LHCN-M2 (cell line): ENCODE data around the gene HCN2. TPM values are rescaled to one million over a fixed set of nuclear protein-coding genes. Genes with fewer than 3 reads are reported as not detected.
"Not testable (repeated sequence)": the region's sequence is repeated elsewhere in the genome, so short reads cannot be mapped to it uniquely, and the experiment has no call there.

Experiments
- DNase-seq: peaks from one replicate; pipeline ENCODE4 v3.0.0-alpha.2; 2012; ENCODE audit warnings: low read depth
- total RNA-seq: library from RNA; depleted of rRNA; stranded (reverse); fragments of >200 nt; gene quantifications from 2 replicates; pipeline ENCODE4 v1.2.3, GENCODE V29; 2014

HCN2 gene
- total RNA-seq, 1 experiment from 2014 or later: 1.9 TPM

DNA sequence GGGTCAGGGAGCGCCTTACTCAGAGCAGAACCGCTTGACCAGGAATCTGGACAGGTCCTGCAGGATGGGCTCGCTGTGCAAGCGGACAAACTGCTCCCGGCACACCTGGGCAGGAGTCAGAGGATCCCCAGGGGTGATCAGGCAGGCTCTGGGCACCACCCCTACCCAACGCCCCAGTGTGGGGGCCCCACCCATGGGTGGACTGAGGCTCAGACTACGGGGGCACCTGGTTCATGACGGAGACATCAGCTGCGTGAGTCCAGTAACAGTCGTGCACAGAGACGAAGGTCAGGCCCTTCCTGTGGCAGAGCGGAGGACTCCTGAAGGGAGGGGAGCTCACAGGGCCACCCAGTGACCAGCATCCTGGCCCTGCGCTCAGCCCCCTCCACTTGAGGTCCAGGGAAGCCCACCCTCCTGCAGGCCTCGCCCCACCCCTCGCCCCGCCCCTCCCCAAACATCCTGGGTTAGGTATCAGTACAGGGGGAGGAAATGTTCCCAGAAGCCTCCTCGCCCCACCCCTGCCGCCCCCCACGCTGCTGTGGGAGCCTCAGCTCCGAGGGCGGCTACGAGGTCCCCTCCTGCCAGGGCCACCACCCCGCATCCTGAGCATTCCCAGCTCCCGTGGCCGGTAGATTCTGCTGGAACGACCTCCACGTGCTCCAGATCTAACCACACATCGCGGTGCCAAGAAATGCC lies 28.0 kb downstream of the HCN2 start:
- DNase-seq: no peak

DNA sequence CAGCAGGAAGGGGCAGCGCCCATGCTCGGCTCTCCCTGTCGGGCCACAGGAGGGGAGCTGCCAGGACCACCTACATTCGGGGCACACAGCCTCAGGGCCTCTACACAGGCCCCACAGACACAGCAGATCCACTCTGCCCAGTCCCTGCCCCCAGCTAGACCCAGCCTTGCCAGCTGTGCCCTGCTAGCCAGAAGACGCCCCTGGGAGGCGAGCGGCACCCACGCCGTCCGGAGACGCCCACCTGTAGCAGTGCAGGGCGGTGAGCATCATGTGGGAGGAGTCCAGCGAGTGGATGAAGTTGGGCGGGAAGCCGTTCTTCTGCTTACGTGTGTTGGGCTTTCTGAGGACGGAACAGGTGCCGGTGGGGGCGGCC lies 28.6 kb downstream of the HCN2 start:
- DNase-seq: no peak

DNA sequence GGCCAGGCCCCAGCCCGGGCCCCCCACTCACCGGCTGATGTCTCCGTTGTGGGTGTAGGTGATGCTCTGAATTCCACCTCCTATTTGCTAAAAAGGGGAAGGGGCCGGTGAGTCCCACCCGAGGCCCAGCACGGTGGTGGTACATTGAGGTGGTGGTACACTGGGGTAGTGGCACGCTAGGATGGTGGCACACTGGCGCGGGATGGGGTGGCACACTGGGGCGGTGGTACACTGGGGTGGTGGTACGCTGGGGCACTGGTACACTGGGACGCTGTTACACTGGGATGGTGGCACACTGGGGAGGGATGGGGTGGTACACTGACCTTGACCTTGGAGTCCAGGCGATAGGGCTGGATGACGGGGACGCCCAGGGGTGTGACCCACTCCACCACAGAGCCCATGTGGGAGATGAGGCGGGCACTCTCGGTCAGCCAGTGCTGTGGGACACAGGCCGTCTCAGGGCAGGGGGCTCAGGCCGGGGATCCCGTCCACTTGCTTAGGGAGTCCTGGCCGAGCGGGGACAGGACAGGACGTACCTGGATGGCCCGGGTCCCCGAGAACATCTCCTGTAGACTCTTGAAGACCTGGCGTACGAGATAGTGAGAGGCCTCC lies 29.1 kb downstream of the HCN2 start:
- DNase-seq: no peak

DNA sequence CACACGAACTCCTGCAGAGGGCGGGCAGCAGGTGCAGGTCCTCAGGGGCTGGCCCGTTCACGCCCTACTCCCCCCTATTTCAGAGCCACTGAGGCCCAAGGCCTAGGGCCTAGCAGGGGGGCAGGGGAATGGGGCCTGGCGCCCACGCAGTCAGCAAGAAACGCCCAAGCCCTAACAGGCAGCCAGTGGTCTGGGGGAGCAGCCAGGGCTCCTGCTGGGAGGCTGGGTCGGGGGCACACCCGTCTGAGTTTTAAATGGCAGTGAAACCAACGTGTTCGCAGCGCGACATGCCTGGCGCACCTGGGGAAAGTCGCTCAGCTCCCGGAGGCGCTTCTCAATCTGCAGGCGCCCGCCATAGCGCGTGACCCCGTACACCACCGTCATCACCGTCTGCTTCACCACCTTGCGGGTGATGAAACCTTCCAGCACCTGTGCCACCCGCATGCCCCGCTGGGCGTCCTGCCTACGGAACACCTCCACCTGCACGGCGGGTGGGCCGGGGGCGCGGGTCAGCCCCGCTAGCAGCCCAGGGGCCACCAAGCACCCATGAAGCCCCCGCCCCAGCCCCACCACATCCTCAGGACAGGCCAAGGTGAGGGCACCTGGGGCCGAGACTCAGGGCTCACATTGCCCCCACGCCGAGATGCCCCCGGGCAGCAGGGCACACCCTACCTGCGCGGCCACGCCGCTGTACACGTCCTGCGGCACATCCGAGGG lies 29.8 kb downstream of the HCN2 start:
- DNase-seq: no peak

DNA sequence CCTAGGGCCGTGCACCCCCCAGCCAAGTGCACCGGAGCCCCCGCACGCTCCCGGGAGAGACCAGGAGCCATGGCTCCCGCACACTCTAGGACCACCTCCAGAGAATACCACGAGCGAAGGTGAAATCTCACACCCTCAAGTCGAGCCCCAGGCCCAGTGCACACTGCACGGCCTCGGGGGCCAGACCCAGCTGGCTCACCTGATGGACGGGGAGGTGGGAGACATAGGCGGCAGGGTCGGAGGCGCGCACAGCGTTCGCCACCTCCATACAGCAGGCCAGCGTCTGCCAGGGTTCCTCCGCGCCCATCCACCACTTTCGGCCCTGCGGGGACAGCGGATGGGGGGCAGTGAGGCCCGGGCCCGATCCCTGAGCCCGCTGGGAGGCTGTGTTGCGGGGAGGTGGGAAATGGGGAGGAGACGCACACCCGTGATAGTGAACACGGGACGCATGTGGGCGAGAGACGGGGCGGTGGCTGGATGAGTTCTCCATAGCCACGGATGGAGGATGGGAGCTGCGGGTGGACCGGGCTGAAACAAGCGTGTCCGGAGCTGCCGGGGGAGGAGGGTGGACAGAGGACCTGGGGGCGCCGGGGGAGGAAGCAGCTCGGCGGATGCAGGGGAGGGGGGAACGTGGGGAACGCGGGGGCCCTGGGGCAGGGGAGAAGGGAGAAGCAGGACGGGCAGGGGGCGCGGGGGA lies 30.6 kb downstream of the HCN2 start:
- DNase-seq: no peak

DNA sequence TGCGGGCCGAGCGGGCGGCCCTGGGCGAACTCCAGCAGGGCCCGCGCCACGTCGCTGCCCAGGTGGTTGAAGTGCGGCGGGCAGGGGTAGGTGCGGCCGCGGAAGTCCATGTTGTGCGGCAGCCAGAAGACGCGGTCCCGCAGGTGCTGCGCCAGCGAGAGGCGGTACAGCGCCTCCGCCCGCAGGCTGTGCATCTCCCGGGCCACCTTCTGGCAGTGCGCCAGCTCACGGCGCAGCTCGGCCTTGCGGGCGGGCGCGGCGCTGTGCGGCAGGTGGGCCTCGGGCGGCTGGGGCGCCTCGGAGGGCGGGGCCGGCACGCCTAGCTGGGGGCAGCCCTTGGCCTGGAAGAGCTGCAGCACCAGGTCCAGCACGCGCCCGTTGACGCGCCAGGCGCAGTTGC lies 31.5 kb downstream of the HCN2 start:
- not testable (repeated sequence) for DNase-seq

DNA sequence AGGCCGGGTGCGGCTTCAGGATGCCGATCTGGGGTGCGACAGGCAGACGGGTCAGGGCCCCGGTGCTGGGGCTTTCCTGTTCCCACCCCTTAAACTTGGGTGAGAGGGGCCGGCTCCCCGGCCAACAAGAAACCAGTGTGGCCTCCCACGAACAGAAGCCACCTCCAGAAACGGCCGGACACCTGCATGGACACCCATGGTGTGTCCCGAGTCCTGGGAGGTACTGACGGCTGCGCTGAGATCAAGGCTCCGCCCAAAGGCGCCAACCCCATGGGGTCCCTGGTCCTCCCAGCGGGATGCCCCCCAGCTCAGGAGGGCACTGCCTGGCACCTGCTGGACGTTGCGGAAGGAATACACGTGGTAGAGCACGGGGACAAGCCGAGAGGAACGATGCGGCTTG lies 32.1 kb downstream of the HCN2 start:
- DNase-seq: no peak

DNA sequence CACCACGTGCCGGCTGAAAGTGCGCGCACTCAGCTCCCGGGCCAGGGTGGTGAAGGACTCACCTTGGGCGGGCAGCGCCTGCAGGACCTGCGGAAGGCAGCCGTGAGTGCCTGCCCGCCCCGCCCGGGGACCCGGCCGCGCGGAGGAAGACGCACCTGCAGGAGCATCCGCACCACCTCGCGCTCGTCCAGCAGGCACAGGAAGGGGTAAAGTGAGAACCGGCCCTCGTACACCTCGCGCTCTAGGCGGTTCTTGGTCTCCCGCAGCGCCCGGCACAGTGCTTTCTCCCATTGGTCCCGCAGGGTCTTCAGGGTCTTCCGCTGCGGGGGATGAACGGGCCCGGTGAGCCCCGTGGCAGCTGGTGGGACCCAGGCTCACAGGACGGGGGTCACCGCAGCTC lies 33.0 kb downstream of the HCN2 start:
- DNase-seq: no peak

DNA sequence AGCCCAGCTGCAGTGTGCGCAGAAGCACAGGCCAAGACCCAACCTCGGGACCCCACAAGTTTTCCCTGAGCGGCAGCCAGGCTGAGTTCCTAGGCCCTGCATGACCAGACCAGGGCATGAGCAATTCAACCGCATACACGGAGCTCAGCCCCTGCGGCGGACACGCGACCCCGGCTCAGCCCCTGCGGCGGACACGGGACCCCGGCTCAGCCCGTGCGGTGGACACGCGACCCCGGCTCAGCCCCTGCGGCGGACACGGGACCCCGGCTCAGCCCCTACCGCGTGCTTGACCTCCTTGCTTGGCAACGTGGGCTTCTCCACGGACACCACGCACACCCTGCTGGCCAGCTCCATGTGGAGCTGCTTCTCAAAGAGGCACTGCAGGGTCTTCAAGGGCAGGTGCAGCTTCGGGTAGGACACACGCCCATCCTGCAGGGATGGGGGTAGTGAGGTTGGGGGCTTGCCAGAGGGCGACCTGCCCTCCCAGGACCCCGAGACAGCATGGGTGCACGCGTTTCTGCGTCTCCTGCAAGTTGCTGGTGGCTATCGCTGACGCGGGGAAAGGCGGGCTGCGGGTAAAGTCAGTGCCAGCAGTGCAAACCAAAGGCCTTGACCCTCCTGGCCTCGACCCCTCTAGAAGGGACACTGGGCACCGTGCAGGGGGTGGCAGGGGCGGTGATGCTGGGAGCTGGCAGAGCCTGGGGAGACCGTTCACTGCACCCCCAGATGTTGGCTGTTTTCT lies 33.7 kb downstream of the HCN2 start:
- no peak for DNase-seq

DNA sequence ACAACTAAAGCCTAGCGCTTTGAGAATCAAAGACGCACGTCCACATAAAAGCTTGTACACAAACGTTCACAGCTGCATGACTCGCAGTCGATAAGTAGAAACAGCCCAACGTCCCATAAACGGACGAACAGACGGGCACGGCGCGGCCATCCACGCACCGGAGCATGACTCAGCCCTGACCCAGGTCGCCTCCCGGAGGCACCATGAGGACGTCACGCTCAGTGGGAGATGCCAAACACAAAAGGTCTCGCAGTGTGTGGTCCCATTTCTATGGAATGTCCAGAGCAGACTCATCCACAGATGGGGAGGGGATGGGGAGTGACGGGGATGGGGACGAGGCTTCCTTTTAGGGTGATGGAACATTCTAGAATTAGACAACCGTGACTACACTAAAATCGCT lies 34.3 kb downstream of the HCN2 start:
- DNase-seq: peak; percentile 13

DNA sequence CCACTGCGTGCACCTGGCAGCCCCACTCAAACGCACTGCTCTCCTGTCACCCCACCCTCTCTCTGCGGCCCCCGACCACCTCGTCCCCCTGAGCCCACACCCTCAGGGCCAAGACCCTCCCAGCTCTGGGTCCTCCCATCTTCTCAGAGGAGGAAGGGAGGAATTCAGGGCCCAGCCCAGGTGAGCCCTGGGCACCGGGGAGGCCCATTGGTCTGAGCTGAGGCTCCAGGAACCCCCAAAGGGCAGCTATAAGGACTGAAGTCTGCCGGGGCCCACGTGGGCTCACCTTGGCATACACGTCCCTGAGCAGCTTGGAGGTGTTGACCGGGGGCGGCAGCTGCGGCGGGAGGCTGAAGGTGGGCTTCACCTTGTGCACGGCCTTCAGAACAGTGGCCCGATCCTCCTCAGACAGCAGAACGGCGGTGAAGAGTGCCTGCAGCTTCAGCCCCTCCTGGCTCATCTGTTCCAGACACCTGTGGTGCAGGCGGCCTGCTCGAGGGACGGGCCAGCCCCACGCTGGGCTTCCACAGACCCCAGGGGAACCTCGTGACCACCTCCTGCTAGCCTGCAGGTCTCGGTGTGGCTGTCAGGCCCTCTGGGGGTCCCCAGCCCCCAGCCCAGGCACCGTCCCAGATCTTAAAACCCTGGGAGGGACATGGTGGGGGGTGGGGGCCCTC lies 34.9 kb downstream of the HCN2 start:
- DNase-seq: no peak

DNA sequence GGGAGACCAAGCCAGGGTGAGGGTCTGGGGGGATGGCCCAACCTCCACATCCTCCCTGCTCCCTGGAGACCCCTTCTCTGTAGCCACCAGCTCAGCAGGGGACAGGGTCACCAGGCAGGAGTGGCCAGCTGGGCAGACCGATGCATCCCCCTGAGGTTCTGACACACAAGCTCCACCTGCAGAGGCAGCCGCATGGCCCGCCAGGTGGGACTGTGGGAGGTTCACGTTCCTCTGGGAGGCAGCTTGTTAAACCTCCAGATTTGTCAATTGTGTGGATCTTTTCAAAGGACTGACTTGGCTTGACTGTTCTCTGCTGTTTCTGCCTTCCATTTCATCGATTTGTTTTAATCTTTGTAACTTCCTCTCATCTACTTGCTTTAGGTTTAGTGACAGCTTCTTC lies 35.6 kb downstream of the HCN2 start:
- no peak for DNase-seq

DNA sequence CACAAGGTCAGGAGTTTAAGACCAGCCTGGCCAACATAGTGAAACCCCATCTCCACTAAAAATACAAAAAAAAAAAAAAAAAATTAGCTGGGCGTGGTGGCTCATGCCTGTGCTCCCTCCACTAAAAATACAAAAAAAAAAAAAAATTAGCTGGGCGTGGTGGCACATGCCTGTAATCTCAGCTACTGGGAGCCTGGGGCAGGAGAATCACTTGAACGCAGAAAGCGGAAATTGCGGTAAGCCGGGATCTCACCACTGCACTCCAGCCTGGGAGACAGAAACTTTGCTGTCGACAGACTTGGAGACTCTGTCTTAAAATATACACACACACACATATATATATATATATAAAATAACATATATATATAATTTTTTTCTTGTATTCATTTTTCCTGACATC lies 36.9 kb downstream of the HCN2 start:
- DNase-seq: not testable (repeated sequence)

DNA sequence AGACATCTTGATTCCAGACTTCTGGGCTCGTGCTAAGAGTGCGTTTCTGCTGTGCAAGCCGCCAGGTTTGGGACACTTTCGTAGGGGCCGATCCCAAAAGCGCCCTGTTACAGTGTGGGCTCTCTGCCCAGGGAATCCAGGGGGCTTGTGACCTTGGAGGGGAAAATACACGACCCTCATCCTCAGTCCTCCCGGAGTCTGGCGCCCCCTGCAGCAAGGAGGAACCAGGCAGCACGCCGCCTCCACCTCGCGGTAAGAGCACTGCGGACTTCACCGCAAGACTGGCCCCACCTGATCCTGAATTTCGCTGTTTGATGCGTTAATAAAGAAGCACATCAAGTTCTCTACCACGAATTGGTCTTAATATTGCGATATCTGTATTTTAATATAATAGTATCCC lies 38.5 kb downstream of the HCN2 start:
- DNase-seq: no peak

DNA sequence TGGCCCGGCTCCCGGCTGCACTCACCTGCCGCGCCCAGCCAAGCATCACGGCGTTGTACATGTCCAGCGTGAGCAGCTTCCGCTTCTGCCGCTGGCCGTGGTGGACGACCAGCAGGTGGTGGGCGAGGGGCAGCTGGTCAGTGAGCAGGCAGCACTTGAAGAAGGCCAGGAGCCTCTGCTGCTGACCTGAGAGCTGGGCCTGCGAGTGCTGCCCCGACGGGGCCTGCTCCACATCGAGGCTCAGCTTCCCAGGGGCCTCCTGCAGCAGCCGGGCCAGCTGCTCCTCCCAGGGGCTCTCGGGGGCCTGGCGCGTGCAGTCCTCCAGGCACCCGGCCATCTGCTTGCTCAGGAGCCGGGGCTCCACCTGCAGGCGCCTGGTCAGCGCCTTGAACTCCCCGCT lies 39.8 kb downstream of the HCN2 start:
- not testable (repeated sequence) for DNase-seq

DNA sequence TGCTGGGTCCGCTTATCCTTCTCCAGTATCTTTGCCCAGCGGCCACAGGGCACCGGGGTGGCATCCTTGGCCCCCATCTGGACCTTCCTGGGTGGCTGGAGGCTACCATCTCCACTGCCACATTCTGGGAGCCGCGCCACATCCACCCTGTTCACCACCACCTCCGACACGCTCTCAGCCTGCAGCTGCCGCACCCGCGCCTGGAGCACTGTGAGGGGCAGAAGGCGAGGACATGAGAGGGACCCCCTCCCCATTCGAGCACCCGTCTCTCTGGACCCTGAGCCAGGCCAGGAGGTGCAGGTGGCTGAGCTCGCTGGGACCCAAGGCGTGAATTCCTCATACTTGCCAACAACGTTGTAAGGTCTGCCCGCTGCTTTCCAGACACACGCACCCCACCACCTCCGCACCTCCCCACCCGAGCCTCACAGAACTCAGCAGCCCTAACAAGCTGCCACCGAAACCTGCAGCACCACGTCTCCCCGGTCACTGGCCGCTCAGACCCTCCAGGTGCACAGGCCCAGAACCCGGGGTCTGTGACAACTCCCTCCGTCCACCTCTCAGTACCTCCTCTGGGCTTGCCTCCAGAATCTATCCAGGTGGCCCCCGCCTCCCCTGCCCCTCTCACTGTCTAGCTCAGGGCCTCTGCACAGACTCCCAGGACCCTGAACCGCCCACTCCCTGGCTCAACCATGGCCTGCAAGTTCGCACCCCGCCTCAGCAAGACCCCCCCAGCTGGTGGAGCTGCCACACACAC lies 40.5 kb downstream of the HCN2 start:
- DNase-seq: no peak

DNA sequence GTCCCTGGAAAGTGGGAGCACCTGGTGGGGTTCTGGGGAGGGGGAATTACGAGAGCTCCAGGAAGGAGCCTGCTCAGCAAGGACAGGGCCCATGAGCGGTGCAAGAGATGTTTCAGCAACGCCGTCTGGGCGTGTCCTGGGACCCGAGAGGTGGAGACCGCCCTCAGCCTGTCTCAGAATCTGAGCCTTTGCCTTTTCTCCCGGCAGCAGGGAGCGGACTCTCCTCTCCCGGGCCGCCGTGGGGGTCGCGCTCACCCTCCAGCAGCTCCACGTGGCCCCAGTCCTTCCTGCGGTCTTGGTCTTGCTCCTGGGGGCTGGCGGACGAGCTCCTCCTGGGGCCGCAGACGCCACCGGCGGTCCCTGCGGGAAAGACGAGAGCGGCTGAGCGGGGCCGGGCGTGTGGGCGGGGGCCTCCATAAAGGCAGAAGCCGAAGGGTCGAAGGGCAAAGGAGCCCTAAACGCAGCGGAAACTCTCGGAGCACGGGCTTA lies 42.9 kb downstream of the HCN2 start:
- DNase-seq: peak; percentile 32

DNA sequence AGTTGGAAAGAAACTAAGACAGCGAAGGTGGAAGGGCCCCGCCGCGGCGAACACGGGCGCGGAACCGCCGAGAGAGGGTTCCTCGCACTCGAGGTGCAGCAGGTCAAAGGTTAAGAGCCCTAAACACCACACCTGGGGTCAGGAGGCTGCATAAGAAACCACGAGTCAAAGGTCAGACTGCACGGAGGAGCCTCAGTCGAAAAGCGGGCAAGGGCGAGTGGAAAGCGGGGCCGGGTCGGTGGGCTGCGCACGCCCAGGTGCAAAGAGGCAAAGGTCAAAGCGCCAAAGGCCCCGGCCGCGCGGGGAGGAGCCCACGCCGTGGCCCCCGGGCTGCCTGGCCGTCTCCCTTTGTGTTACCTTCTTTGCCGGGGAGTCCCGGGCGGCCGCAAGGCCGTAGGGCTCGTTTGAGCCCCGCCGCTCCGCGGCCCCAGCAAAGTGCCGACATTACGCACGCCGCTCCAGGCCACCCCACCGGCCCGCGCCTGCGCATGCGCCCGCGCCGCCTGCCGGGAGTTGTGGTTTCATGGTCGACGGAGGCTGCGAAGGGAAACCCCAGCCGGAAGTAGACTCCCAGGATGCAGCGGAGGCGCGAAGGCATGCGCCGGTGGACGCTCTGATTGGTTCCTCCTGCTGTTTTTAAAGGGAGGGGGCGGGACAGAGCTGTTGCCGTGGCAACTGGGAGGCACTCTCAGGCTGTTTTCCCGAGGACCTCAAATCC lies 43.5 kb downstream of the HCN2 start, which contains the start of gene POLRMT:
POLRMT (minus strand) TSS at position 470 of the 718 bp plus-strand sequence; CDS start at position 445, 25 bp downstream.
- peak; percentile 97 for DNase-seq
